Measurements from ENCODE around the gene APRT.

The APRT gene

DNA sequence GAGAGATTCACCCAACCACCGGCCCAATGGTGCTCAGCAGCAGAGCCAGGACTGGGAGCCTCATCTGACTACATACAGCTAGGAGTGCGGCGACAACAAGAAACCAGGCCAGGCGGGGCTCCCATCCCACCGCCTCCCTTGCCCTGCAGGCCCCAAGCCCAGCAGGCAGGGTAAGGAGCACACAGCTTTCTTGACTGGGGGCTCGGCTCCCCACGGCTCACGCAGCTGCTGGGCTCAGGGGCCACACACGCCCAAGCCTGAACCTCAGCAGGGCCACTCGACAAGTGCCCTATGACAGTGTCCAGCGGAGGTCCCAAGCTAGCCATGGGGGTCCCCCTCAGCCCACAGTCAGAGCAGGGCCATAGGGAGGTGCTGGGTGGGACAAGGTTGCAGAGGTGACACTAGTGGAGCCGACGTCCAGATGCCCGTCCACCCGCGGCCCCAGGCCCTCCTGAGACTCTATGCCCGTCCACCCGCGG, 40.4 kb downstream of the APRT start:
- no peak for DNase-seq (ENCODE audit: low spot score)

GRCh38 chr16:88770461-88771293, 41.1 kb downstream of the APRT start:
- DNase-seq (ENCODE audit: low spot score) = peak; percentile 93

- peak; percentile 73 for DNase-seq (ENCODE audit: low spot score)
These were observed 41.9 kb downstream of the APRT start for GRCh38 chr16:88769617-88770460.

DNA sequence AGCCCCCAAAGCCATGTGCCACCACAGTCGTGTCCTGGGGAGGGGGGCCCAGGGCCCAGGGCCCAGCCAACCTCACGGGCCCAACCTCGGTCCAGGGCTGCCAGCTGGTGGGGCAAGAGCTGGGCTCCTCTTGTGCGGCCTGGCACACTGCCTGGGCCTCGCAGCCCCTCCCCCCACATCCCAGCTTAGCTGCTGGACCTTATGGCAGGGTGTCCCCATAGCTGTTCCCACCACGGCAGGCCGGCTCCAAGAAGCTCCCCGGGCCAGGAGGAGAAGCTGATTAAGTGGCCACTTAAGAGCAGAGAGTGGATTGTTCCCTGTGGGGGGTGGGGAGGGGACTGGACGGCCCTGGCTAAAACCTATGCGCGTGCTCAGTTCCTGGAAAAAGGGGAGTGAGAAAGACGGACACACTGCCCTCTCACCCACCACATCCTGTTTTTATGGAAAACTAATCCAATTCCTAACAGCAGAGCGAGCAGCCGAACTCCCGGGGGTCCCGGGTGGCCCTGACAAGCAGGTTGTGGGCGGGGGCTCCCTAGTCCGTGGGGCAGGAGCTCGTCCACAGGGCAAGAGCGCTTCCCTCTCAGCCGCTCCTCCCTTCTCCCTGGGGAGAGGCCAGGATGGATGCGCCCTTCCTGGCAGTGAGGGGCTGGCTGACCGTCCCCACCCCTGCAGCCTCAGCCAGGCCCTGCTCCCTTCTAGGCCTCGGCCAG, 43.5 kb downstream of the APRT start:
- no peak for DNase-seq (ENCODE audit: low spot score)

GRCh38 chr16:88767546-88768070, 44.1 kb downstream of the APRT start:
- DNase-seq (ENCODE audit: low spot score) = no peak

DNA sequence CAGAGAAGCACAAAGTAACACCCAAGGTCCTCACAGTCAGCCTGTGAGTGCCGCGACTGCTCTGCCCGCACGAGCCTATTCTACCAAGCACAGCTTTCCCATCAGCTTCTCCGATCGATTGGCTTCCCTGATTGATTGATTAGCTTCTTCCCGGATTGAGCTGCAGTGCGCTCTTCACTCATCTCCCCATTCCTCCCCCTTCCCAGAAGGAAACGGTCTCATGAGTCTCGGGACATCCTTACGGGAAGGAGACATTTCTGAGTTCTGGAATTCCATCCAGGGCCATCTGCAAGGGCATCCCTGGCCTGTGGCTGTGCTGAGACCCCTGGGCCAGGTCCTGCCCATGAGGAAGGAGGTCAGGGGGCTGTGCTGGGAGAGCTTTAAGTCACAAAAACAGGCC, 44.8 kb downstream of the APRT start:
- DNase-seq (ENCODE audit: low spot score) = no peak

DNA sequence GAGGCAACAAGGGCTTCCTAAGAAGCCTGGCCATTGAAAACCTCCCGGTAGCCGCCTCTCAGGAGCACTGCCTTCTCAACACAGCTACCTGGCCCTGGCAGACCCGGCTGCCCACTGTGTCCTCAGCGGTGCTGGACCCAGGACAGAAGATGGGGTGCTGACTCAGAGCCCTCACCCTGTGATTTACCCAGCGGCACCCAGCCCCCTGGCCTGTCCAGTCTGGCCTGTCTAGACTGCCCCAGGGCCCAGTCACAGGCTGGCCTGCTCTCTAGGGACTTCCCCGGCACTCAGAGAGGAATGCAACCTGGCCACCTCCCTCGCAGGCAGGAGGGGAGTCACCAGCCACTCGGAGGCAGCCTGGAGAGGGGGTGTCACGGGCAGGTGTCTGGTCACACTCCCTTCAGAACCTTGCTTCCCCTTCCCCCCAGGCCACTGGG, 46.8 kb downstream of the APRT start:
- peak; percentile 97 for DNase-seq (ENCODE audit: low spot score)

DNA sequence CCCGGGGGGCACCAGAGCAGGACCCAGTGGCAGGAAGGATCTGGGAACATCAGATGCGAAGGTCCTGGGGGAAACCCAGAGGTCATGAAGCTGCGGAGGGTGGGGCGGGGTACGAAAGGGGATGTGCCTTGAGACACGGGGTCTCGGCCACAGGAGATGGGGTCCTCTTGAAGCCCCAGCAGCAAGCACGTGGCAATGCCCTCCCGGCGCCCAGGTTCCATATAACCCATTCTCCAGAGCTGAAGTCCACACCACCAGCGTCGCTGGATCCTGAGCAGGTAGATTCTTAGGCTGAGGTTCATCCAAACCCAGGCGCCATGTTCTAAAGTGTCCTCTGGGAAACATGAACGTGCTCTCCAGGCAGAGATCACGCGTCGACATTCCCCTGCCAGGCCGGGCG, 47.6 kb downstream of the APRT start:
- no peak for DNase-seq (ENCODE audit: low spot score)

- peak; percentile 78 for DNase-seq (ENCODE audit: low spot score)
These were observed 48.1 kb downstream of the APRT start for GRCh38 chr16:88763502-88764053.

DNA sequence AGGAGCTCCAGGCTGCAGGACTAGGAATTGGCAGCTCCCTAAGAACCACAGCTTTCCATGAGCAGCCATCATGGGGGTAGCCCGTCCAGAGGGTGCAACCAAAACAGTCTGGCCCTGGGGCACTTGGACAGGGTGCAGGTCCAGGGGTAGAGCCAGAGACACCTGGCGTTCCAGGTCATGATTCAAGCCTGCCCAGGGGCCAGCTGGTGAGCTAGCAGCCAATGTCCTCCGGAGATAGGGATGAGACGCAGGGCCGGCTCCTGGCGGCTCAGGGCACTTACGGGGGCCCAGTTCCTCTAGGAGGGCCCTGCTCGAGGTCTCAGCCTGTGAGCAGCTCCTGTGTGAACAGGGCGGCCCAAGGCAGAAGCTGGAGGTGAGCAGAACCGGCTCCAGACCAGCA, 48.8 kb downstream of the APRT start:
- no peak for DNase-seq (ENCODE audit: low spot score)

DNA sequence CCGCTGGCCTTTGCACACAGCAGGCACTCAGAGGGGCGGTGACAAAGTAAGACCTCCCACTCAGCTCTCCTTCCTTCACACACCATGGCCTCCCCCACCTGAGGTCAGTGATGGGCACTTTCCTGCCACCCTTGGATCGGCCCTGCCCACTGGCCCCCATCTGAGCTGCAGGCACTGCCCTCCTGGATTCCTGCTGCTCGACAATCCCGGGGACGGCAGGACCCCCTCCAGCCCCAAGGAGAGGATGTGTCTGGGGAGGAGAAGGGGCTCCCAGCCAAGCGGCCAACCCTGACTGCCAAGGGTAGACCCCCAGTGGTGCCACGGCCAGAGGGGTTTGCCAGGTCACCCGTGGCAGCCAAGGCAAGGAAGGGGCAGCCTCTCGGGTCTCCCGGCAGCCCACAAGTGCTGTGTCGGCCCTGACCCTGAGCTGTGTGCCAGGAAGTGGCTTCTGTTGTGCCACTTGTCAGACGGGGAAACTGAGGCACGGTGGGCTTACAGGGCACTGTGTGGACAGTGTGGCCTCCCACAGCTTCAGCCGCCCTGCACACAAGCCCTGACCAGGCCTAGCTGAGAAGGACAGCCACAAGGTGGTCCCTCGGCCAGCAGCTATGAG, 49.4 kb downstream of the APRT start:
- no peak for DNase-seq (ENCODE audit: low spot score)

- DNase-seq (ENCODE audit: low spot score) = no peak
These were observed 49.9 kb downstream of the APRT start for GRCh38 chr16:88761830-88762229.

GRCh38 chr16:88761143-88761534, 50.6 kb downstream of the APRT start:
- DNase-seq (ENCODE audit: low spot score) = no peak

GRCh38 chr16:88760424-88761142, 51.1 kb downstream of the APRT start:
- peak; percentile 48 for DNase-seq (ENCODE audit: low spot score)

GRCh38 chr16:88759976-88760350, 51.8 kb downstream of the APRT start:
- no peak for DNase-seq (ENCODE audit: low spot score)
